ENCODE results near the gene GFOD1.
"Not testable (repeated sequence)": the region's sequence is repeated elsewhere in the genome, so short reads cannot be mapped to it uniquely, and the experiment has no call there.

The GFOD1 gene

GRCh38 chr6:13436399-13437217 is 50.8 kb downstream of the GFOD1 start:
- H3K27me3 ChIP-seq (ENCODE audit: insufficient read depth, low read length, poor library complexity) = no peaks in the 10 kb centered on the region
- no peak overlapping the region for H4K5ac ChIP-seq (ENCODE audit: low read length)
- no peaks in the 10 kb centered on the region for H3K36me3 ChIP-seq (ENCODE audit: control insufficient read depth, insufficient read depth, low read length)
- no peak overlapping the region for H2AK5ac ChIP-seq (ENCODE audit: low read length)
- H4K8ac ChIP-seq (ENCODE audit: low read depth, low read length) = no peak overlapping the region
- H3K9ac ChIP-seq (ENCODE audit: low read length) = no peak overlapping the region
- H3K4me3 ChIP-seq (ENCODE audit: low read length) = no peak overlapping the region
- DNase-seq = no peak
- H3K79me1 ChIP-seq (ENCODE audit: low read length) = no peaks in the 10 kb centered on the region
- H3K18ac ChIP-seq (ENCODE audit: low read length) = no peak overlapping the region
- H2BK120ac ChIP-seq (ENCODE audit: low read depth, low read length) = no peak overlapping the region
- no peaks in the 10 kb centered on the region for H3K79me2 ChIP-seq (ENCODE audit: control insufficient read depth, insufficient read depth, low read length)
- no peak overlapping the region for H3K4me2 ChIP-seq (ENCODE audit: low read length)
- H3K4me1 ChIP-seq (ENCODE audit: control insufficient read depth, low read depth, low read length) = peaks cover 3% of the 10 kb centered on the region
- no CpG with 5 or more reads among the region's 7 CpGs for WGBS (ENCODE audit: extremely low coverage, insufficient coverage, low lambda C conversion rate)
- no peak overlapping the region for H3K56ac ChIP-seq (ENCODE audit: low read length)
- H3K23ac ChIP-seq (ENCODE audit: low read length) = no peak overlapping the region
- H3K4ac ChIP-seq (ENCODE audit: low read depth, low read length) = no peak overlapping the region
- no peak overlapping the region for H2BK15ac ChIP-seq (replicated peaks; ENCODE audit: low read depth)
- H3K27ac ChIP-seq (ENCODE audit: low read depth, low read length) = no peak overlapping the region
- no peak overlapping the region for H2BK5ac ChIP-seq (ENCODE audit: low read length)

DNA sequence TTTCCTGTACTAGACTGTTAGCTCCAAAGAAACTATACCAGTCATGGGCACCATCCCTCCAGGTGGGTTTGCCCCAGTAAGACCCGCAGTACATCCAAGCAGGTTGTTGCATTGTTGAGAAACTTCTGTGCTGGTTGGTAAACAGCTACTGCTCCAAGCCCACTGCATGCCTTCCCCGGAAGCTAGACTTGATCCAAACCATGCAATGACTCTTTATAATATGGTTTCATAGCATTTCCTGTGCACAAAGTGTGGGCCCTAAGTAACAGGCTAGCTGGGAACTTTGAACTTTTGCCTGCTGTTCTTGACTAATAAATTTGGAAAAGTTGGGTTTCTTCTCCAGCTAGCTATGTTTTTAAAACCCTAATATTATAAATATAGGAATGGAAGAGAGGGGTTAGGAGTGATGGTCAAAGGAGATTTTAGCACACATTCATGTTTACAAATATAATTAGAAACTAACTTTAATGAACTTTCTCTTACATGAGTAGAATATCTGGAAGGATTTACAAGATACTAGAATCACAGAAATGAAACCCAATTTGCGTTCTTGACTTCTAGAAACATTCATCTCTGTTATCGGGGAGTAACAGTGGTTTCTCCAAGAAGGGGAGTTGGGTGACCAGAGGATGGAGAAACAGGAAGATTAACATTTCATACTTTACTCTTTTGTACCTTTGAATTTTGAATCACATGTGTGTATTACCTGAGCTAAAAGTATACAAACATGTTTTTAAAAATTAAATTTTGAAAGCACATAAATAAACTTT is 51.7 kb downstream of the GFOD1 start:
- Histone ChIP-seq H3K27me3 (ENCODE audit: insufficient read depth, low read length, poor library complexity) (no peaks in the 10 kb centered on the region), H3K36me3 (ENCODE audit: control insufficient read depth, insufficient read depth, low read length) (no peaks in the 10 kb centered on the region), H3K23ac (ENCODE audit: low read length) (no peak overlapping the region), H4K5ac (ENCODE audit: low read length) (no peak overlapping the region), H3K9ac (ENCODE audit: low read length) (no peak overlapping the region), H3K27ac (ENCODE audit: low read depth, low read length) (no peak overlapping the region), H3K79me1 (ENCODE audit: low read length) (peaks cover 2% of the 10 kb centered on the region), H2BK120ac (ENCODE audit: low read depth, low read length) (no peak overlapping the region), H3K4me3 (ENCODE audit: low read length) (no peak overlapping the region), H4K8ac (ENCODE audit: low read depth, low read length) (no peak overlapping the region), H2BK5ac (ENCODE audit: low read length) (no peak overlapping the region), H3K4ac (ENCODE audit: low read depth, low read length) (no peak overlapping the region), H3K4me2 (ENCODE audit: low read length) (no peak overlapping the region), H3K79me2 (ENCODE audit: control insufficient read depth, insufficient read depth, low read length) (no peaks in the 10 kb centered on the region), H2BK15ac (replicated peaks; ENCODE audit: low read depth) (no peak overlapping the region), H3K4me1 (ENCODE audit: control insufficient read depth, low read depth, low read length) (peaks cover 3% of the 10 kb centered on the region), H3K18ac (ENCODE audit: low read length) (no peak overlapping the region), H2AK5ac (ENCODE audit: low read length) (no peak overlapping the region), H3K56ac (ENCODE audit: low read length) (no peak overlapping the region)
- no peak for DNase-seq
- WGBS (ENCODE audit: extremely low coverage, insufficient coverage, low lambda C conversion rate) = no CpG with 5 or more reads among the region's 4 CpGs

DNA sequence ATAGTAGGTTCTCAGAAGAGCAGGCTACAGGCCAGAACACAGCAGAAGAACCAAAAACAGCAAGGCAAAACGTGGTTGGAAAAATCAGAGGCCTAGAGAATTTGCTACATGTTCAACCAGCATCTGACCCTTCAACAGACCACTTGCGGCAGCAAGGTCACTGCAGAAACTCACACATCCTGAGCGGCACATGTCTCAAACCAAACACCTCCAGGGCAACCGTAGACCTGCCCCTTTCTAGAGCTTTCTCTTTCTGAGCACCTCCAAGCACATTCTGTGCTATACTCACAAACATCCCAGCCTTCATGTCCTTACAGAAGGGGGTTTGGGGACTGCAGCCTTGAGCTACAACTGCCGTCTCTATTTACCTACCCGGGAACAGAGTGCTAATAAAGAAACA is 52.6 kb downstream of the GFOD1 start:
- Histone ChIP-seq H3K18ac (ENCODE audit: low read length) (no peak overlapping the region), H4K5ac (ENCODE audit: low read length) (no peak overlapping the region), H2BK5ac (ENCODE audit: low read length) (no peak overlapping the region), H3K9ac (ENCODE audit: low read length) (no peak overlapping the region), H3K4me3 (ENCODE audit: low read length) (no peak overlapping the region), H2BK120ac (ENCODE audit: low read depth, low read length) (no peak overlapping the region), H3K27ac (ENCODE audit: low read depth, low read length) (no peak overlapping the region), H3K4me1 (ENCODE audit: control insufficient read depth, low read depth, low read length) (peaks cover 3% of the 10 kb centered on the region), H4K8ac (ENCODE audit: low read depth, low read length) (no peak overlapping the region), H3K23ac (ENCODE audit: low read length) (no peak overlapping the region), H3K27me3 (ENCODE audit: insufficient read depth, low read length, poor library complexity) (no peaks in the 10 kb centered on the region), H3K36me3 (ENCODE audit: control insufficient read depth, insufficient read depth, low read length) (no peaks in the 10 kb centered on the region), H3K79me1 (ENCODE audit: low read length) (peaks cover 2% of the 10 kb centered on the region), H3K4me2 (ENCODE audit: low read length) (no peak overlapping the region), H3K56ac (ENCODE audit: low read length) (no peak overlapping the region), H3K79me2 (ENCODE audit: control insufficient read depth, insufficient read depth, low read length) (no peaks in the 10 kb centered on the region), H3K4ac (ENCODE audit: low read depth, low read length) (no peak overlapping the region), H2AK5ac (ENCODE audit: low read length) (no peak overlapping the region), H2BK15ac (replicated peaks; ENCODE audit: low read depth) (no peak overlapping the region)
- WGBS (ENCODE audit: extremely low coverage, insufficient coverage, low lambda C conversion rate) = no CpG with 5 or more reads among the region's 6 CpGs
- no peak for DNase-seq

- not testable (repeated sequence) for H3K4me2 ChIP-seq (ENCODE audit: low read length); H3K79me1 ChIP-seq (ENCODE audit: low read length); H3K4ac ChIP-seq (ENCODE audit: low read depth, low read length); H3K27ac ChIP-seq (ENCODE audit: low read depth, low read length); H2AK5ac ChIP-seq (ENCODE audit: low read length); H3K36me3 ChIP-seq (ENCODE audit: control insufficient read depth, insufficient read depth, low read length); H3K18ac ChIP-seq (ENCODE audit: low read length); H3K23ac ChIP-seq (ENCODE audit: low read length); H3K27me3 ChIP-seq (ENCODE audit: insufficient read depth, low read length, poor library complexity); H3K56ac ChIP-seq (ENCODE audit: low read length); DNase-seq; H2BK120ac ChIP-seq (ENCODE audit: low read depth, low read length); H3K79me2 ChIP-seq (ENCODE audit: control insufficient read depth, insufficient read depth, low read length); H4K5ac ChIP-seq (ENCODE audit: low read length); H4K8ac ChIP-seq (ENCODE audit: low read depth, low read length); H3K4me1 ChIP-seq (ENCODE audit: control insufficient read depth, low read depth, low read length); H3K9ac ChIP-seq (ENCODE audit: low read length); H2BK5ac ChIP-seq (ENCODE audit: low read length); H3K4me3 ChIP-seq (ENCODE audit: low read length); H2BK15ac ChIP-seq (replicated peaks; ENCODE audit: low read depth)
Observed at GRCh38 chr6:13434135-13434775, 53.1 kb downstream of the GFOD1 start.

DNA sequence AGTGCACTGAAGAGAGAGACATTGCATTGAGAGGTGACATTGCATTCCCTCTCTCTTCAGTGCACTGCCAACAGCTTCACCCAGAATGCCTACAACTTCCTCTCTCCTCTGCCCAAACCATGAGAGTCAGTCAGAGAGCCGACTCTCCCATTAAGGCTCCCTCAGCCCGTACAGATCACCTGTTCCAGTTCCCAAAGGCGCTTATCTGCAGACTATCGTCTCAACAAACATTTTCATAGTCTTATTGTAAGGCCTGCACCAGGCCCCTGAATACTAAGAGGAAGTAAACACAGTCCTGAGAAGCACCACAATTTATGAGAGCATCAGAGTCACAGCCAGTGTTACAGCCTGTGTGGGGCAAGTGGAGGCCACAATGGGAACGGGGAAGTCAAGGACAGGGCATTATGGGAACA is 53.7 kb downstream of the GFOD1 start:
- H3K27ac ChIP-seq (ENCODE audit: low read depth, low read length) = no peak overlapping the region
- H3K4me3 ChIP-seq (ENCODE audit: low read length) = no peak overlapping the region
- H3K79me1 ChIP-seq (ENCODE audit: low read length) = peaks cover 2% of the 10 kb centered on the region
- H3K23ac ChIP-seq (ENCODE audit: low read length) = no peak overlapping the region
- H3K4me2 ChIP-seq (ENCODE audit: low read length) = no peak overlapping the region
- H4K5ac ChIP-seq (ENCODE audit: low read length) = no peak overlapping the region
- no peak for DNase-seq
- H2BK5ac ChIP-seq (ENCODE audit: low read length) = no peak overlapping the region
- no peak overlapping the region for H3K56ac ChIP-seq (ENCODE audit: low read length)
- no peak overlapping the region for H3K9ac ChIP-seq (ENCODE audit: low read length)
- no peak overlapping the region for H3K18ac ChIP-seq (ENCODE audit: low read length)
- H2BK15ac ChIP-seq (replicated peaks; ENCODE audit: low read depth) = no peak overlapping the region
- H3K4ac ChIP-seq (ENCODE audit: low read depth, low read length) = no peak overlapping the region
- no peak overlapping the region for H2AK5ac ChIP-seq (ENCODE audit: low read length)
- no peaks in the 10 kb centered on the region for H3K27me3 ChIP-seq (ENCODE audit: insufficient read depth, low read length, poor library complexity)
- no peak overlapping the region for H2BK120ac ChIP-seq (ENCODE audit: low read depth, low read length)
- H3K36me3 ChIP-seq (ENCODE audit: control insufficient read depth, insufficient read depth, low read length) = no peaks in the 10 kb centered on the region
- H3K4me1 ChIP-seq (ENCODE audit: control insufficient read depth, low read depth, low read length) = peaks cover 5% of the 10 kb centered on the region
- H3K79me2 ChIP-seq (ENCODE audit: control insufficient read depth, insufficient read depth, low read length) = no peaks in the 10 kb centered on the region
- WGBS (ENCODE audit: extremely low coverage, insufficient coverage, low lambda C conversion rate) = no CpG with 5 or more reads among the region's 5 CpGs
- no peak overlapping the region for H4K8ac ChIP-seq (ENCODE audit: low read depth, low read length)

Measured in mesendoderm (in vitro differentiated cells).